Activated CD8-positive, alpha-beta memory T cell treated with anti-CD3 and anti-CD28 coated beads for 48 hours (primary cell): ENCODE data around the gene FBN3.
A peak's percentile ranks its signal among the peaks of the same experiment; 100 is the strongest.
"Not testable (repeated sequence)": the region's sequence is repeated elsewhere in the genome, so short reads cannot be mapped to it uniquely, and the experiment has no call there.

Experiments used
- DNase-seq, 3 experiments: peaks; one replicate each; pipeline ENCODE4 v3.0.0-alpha.2; 2020; ENCODE audit warnings: low read depth in 2 of 3, low spot score in 2 of 3

The FBN3 gene

GRCh38 chr19:8064911-8065874 is 84.2 kb downstream of the FBN3 start:
- DNase-seq: no peak

GRCh38 chr19:8057545-8058270 is 91.7 kb downstream of the FBN3 start:
- DNase-seq: no peak

GRCh38 chr19:8056533-8056932 is 92.9 kb downstream of the FBN3 start:
- no peak for DNase-seq

GRCh38 chr19:8054169-8054568 is 95.2 kb downstream of the FBN3 start:
- no peak for DNase-seq

GRCh38 chr19:8052464-8052859 is 96.9 kb downstream of the FBN3 start, which contains the start of gene CCL25:
CCL25 (plus strand) TSS chr19:8052760; CDS start chr19:8053050, 290 bp downstream.
- no peak for DNase-seq

GRCh38 chr19:8050274-8051096 is 98.9 kb downstream of the FBN3 start:
- DNase-seq: peak; percentile 78 to 93 (median 83)

DNA sequence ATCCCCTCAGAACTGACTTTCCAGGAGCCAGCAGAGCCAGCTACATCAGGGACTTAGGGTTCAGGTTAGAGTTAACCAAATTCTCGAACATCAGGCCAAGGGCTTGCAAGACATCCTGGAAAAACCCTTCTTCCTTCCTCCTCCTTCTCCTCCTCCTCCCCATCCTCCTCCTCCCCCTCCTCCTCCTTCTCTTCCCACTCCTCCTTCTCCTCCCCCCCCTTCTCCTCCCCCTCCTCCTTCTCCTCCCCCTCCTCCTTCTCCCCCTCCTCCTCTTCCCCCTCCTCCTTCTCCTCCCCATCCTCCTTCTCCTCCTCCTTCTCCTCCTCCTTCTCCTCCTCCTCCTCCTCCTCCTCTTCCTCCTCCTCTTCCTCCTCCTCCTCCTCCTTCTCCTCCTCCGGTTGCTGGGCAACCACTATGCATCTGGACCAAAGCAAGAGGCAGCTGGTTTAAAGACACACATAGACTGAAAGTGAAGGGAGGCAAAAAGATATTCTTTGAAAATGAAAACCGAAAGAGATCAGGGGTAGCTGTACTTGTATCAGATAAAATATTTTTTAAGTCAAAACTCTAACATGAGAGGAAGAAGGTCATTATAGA is 102.7 kb downstream of the FBN3 start:
- no peak for DNase-seq

GRCh38 chr19:8045872-8046568 is 103.4 kb downstream of the FBN3 start:
- no peak for DNase-seq

GRCh38 chr19:8044018-8044417 is 105.4 kb downstream of the FBN3 start:
- DNase-seq: no peak

GRCh38 chr19:8042900-8043299 is 106.5 kb downstream of the FBN3 start:
- DNase-seq: no peak

DNA sequence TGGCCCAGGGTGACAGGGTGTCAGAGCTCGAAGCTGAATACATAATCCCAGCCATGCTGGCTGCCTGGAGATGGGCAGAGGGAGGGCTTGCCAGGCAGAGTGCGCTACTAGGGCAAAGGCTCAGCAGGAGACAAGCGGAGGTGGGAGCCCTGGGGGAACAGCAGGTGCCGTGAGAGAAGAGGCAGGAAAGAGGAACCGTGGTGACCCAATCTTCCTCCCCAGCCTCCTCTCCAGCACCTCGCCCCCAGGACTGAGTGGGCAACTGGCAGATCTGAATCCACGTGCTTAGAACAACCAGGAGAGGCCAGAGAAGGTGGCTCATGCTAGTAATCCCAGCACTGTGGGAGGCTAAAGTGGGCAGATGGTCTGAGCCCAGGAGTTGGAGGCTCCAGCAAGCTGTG is 107.9 kb downstream of the FBN3 start:
- no peak for DNase-seq

- no peak for DNase-seq
Observed at GRCh38 chr19:8039231-8039630, 110.2 kb downstream of the FBN3 start.

- no peak for DNase-seq
Observed at GRCh38 chr19:8038815-8039214, 110.6 kb downstream of the FBN3 start.

GRCh38 chr19:8036434-8037099 is 112.8 kb downstream of the FBN3 start:
- no peak for DNase-seq

DNA sequence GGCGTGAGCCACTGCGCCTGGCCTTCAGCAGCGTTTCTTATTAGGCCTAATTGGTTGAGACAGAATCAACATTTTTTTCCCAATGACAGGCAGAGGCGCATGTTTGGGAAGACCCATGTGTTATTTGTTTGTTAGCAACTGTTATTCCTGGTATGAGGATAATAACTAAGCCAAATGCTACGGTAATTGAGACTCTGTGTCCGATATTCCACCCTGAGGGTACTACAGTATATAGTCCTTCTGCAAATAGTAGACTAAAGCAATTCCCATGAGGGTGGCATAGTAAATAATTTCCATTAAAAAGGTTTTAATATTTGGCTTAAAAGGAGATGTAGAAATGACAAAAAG is 115.2 kb downstream of the FBN3 start:
- no peak for DNase-seq

DNA sequence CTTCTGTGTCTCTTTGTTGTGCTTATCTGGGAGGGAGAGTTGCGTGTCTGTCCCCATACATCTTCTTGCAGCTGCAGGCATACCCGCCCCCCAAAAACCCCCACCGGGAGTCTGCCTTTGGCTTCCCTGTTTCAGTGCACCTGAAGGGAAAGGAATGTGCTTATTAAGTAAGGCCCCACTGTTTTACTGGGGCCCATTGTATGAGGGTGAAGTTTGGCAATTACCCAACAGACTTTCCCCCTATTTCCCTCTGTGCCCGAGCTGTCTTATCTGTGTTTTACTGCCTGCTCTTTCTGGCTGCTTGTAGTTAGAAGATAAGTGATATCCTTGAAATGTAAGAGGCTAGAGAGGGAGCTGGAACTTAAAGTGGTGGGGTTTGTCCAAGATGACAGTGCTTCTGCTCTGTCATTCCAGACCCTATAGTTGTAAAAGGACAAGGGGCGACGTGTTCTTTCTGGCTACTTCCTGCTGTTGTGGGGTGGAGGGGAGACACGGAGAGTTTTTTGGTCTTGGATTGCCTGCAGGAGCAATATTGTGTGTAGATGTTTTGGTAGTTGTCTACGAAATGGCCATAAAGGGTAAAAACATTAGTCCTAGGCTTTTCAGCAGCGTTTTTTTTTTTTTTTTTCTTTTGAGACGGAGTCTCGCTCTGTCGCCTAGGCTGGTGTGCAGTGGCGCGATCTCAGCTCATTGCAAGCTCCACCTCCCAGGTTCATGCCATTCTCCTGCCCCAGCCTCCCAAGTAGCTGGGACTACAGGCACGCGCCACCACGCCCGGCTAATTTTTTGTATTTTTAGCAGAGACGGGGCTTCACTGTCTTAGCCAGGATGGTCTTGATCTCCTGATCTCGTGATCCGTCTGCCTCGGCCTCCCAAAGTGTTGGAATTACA is 115.9 kb downstream of the FBN3 start:
- DNase-seq: not testable (repeated sequence)

- DNase-seq: no peak
Observed at GRCh38 chr19:8030960-8031359, 118.4 kb downstream of the FBN3 start.

GRCh38 chr19:8028951-8029491 is 120.4 kb downstream of the FBN3 start:
- no peak for DNase-seq

- DNase-seq: no peak
Observed at GRCh38 chr19:8025316-8025715, 124.1 kb downstream of the FBN3 start.
